Measurements from ENCODE around the gene C5orf63. TPM values are rescaled to one million over a fixed set of nuclear protein-coding genes. Genes with fewer than 3 reads are reported as not detected.
"Not testable (repeated sequence)": the region's sequence is repeated elsewhere in the genome, so short reads cannot be mapped to it uniquely, and the experiment has no call there.

The C5orf63 gene
- 1.3 and 10.3 TPM in 2 replicates for total RNA-seq

GRCh38 chr5:127072861-127073846, at the start of gene C5orf63:
Gene C5orf63, minus strand, starts transcription at chr5:127073502. Its CDS starts 14,507 bp downstream, at chr5:127058995.
- no peak for DNase-seq (ENCODE audit: extremely low read depth, low read depth, low spot score)

DNA sequence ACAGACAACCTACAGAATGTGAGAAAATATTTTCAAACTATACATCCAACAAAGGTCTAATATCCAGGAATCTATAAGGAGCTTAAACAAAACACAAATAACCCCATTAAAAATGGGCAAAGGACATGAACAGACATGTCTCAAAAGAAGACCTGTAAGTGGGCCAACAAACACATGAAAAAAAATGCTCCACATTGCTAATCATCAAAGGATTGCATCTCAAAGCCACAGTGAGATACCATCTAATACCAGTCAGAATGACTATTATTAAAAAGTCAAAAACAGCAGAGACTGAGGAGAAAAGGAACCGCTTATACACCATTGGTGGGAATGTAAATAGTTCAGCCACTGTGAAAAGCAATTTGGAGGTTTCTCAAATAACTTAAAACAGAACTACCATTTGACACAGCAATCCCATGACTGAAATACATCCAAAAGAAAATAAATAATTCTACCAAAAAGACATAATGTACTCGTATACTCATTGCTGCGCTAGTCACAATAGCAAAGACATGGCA, 39.1 kb upstream of the C5orf63 start:
- no peak for DNase-seq (ENCODE audit: extremely low read depth, low read depth, low spot score)

DNA sequence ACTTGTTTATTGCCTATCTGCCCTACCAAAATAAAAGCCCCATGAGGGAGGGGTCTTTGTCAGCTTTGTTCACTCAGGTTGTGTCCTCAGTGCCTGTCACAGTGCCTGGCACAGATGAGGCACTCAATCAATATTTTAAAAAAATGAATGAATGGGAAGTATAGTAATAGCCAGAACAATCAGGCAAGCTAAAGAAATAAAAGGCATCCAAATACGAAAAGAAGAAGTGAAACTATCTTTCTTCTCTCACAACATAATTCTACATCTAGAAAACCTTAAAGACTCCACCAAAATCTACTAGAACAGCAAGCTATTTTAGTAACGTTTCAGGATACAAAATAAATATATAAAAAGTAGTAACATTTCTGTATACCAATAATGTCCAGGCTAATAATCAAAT, 37.8 kb upstream of the C5orf63 start:
- DNase-seq (ENCODE audit: extremely low read depth, low read depth, low spot score): no peak

GRCh38 chr5:127108624-127109260, 35.4 kb upstream of the C5orf63 start:
- not testable (repeated sequence) for DNase-seq (ENCODE audit: extremely low read depth, low read depth, low spot score)

- DNase-seq (ENCODE audit: extremely low read depth, low read depth, low spot score): no peak
These were observed 28.6 kb upstream of the C5orf63 start for GRCh38 chr5:127101935-127102334.

- no peak for DNase-seq (ENCODE audit: extremely low read depth, low read depth, low spot score)
These were observed 28.2 kb upstream of the C5orf63 start for GRCh38 chr5:127101533-127101932.

DNA sequence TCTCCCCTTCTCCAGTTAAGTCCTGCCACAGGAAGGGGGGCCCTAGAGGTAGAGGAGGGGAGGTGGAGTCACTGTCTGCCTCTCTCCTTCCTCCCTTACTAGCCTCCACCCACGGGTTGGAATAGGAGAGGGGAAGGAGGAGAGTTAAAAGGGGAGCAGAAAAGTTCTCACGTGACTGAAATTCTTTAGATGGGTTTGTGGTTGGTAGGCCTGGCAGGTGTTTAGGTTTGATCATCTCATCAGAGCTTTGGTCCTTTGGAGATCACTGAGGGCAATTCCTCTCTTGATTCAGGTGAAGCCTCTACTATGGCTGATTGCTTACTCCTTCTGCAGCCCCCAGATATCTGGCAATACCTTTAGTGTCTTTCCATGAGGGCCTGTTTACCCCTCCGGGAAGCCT, 24.9 kb upstream of the C5orf63 start:
- DNase-seq (ENCODE audit: extremely low read depth, low read depth, low spot score): no peak

DNA sequence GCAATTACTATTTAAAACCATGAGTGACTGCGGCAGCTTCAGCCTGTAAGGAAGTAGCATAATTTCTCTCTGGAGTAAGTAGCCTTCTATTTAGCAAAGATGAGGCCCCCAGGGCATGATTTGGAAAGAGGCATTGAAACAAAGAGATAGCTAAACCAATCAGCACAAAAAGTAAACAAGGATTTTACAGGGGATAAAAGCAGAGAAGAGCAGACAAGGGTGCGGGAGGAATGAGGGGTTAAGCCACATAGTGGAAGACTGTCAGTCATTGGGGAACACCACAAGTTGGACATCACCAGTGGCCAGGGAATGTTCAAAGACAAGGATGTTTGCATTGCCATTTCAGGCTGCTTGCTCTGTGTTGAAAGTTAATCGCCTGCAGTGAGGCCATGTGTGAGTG, 24.0 kb upstream of the C5orf63 start:
- DNase-seq (ENCODE audit: extremely low read depth, low read depth, low spot score): no peak

GRCh38 chr5:127096328-127096993, 23.2 kb upstream of the C5orf63 start:
- DNase-seq (ENCODE audit: extremely low read depth, low read depth, low spot score): no peak

GRCh38 chr5:127094161-127094814, 21.0 kb upstream of the C5orf63 start:
- DNase-seq (ENCODE audit: extremely low read depth, low read depth, low spot score): no peak

DNA sequence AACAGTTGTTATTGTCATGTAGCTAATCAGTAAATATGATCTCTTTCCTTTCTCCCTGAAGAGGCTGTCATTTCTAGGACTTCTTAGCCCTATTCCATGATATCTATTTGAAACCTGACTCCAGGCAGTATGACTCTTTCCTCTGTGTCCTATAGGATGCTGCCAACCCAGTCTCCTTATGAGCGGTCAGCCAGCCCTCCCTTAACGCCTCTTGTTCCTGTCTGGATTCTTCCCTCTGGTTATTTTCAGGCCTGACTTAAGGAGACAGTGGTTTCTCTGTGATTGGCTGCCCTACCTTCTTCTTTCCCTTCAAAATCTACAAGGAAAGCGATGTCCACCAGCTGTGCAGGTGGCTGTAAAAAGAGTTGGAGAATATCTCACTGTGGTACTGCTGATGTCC, 19.4 kb upstream of the C5orf63 start:
- DNase-seq (ENCODE audit: extremely low read depth, low read depth, low spot score): no peak

DNA sequence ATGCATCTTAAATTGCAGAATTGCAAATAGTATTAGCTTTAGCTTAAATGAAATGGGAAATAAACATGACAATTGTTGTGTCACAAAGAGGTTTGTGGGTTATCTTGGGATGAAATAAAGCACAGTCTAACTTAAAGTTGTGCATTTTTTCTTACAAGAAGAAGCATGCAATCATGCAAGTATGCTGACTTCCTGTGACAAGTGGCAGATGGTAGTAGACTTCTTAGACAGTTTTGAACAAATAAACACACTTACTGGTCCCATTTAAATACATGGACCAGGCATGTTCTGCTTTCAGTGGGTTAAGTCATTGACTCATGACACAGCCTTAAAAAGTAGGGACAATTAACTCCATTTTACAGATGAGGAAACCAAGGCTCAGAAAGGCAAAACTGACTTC, 15.9 kb upstream of the C5orf63 start:
- no peak for DNase-seq (ENCODE audit: extremely low read depth, low read depth, low spot score)

DNA sequence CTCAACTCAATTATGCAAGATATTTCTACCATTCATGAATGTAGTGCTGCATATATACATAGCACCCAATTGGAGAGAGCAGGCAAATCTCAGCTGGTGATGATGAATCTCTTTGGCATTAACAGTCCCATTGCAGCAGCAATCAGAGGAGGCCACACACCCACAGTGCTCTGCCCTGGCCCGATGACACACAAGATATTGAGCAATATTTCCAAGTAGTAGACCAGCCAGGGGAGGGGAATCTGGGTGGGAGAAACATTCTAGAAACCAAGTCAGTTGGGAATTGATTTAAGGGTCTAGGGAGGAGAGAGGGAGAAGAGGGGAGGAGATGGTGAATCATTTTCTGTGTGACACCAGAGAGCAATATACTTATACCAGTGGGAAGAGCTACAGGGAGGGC, 14.9 kb upstream of the C5orf63 start:
- no peak for DNase-seq (ENCODE audit: extremely low read depth, low read depth, low spot score)

- no peak for DNase-seq (ENCODE audit: extremely low read depth, low read depth, low spot score)
These were observed 13.3 kb upstream of the C5orf63 start for GRCh38 chr5:127086589-127086988.

DNA sequence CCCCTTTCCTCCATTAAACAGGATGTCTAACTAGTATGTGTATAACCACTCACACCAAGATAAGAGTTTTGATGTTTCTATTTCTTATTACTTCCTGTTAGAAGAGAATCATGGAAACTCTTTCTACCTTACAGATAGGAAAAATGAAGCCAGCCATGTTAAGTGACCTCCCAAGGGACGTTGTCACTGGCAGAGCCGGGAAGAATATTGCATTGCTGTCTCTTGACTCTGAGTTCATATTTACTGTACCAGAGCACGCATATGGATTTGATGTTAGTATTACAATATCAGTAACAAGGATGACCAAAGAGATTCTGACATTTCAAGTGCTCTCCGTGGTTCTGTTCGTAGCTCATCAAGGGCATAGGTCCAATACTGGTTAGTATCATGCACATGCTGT, 12.5 kb upstream of the C5orf63 start:
- DNase-seq (ENCODE audit: extremely low read depth, low read depth, low spot score): no peak

GRCh38 chr5:127085371-127085770, 12.1 kb upstream of the C5orf63 start:
- DNase-seq (ENCODE audit: extremely low read depth, low read depth, low spot score): no peak

DNA sequence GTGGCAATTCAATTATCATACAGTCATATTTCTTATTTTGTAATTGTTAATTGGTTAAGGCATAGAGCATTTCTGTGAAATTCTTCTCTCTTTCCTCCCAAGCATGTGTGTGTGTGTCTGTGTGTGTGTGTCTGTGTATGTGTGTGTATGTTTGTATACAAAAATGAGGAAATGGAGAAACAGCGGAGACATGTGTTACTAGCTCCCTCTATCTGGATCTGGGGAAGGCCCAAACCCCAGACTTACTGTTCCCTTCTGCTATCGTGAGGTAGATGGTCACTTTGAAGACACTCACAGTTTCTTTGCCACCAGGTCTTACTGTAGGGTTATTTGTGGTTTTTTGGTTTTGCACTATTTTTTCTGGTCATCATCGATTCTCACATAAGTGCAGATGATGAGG, 11.4 kb upstream of the C5orf63 start:
- no peak for DNase-seq (ENCODE audit: extremely low read depth, low read depth, low spot score)

DNA sequence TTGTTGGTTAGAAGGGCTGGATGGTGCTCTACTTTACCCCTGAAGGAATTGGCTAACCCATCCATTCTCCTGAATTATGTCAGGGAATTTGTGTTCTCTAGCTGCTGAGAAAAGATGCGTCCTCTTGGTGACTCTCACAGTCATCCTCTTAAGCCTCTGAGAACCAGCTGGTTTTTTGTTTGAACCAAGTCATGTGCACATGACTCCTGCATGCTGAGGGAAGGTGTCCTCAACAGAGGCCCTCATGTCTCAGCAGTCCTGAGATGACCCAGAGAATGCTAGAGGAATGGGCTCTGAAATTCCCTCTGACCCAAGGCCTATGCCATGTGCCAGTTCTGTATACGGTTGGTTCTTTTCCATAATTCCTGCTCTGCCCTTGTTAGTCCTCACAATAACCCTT, 10.4 kb upstream of the C5orf63 start:
- no peak for DNase-seq (ENCODE audit: extremely low read depth, low read depth, low spot score)

- DNase-seq (ENCODE audit: extremely low read depth, low read depth, low spot score): no peak
These were observed 6.7 kb upstream of the C5orf63 start for GRCh38 chr5:127079994-127080491.

DNA sequence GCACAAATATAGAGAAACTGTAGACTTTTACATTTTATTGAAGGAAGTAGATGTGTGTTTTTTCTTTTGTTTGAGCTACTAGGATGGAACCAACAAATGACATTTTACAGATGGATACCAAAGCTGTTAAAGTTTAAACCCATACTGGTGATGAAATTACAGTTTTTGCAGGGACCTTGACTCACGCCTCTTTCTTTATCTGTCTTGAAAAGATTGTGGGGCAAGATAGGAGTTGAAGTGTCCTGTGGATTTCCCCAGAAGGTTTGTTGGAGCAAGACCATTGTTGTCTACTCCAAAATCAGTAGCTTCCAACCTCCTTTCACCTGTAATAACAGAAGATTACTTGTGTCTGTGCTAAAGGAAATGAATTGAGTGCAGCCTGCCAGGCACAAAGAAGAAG, 4.1 kb upstream of the C5orf63 start:
- DNase-seq (ENCODE audit: extremely low read depth, low read depth, low spot score): no peak
